LHCN-M2 (cell line): ENCODE measurements around the gene PTGFRN. TPM values are rescaled to one million over a fixed set of nuclear protein-coding genes. Genes with fewer than 3 reads are reported as not detected.

ENCODE experiments used
- DNase-seq: peaks from one replicate; pipeline ENCODE4 v3.0.0-alpha.2; 2012; ENCODE audit warnings: low read depth
- total RNA-seq: library from RNA; depleted of rRNA; stranded (reverse); fragments of >200 nt; gene quantifications from 2 replicates; pipeline ENCODE4 v1.2.3, GENCODE V29; 2014

PTGFRN gene
- total RNA-seq, 1 experiment from 2014 or later = 61.7 TPM

DNA sequence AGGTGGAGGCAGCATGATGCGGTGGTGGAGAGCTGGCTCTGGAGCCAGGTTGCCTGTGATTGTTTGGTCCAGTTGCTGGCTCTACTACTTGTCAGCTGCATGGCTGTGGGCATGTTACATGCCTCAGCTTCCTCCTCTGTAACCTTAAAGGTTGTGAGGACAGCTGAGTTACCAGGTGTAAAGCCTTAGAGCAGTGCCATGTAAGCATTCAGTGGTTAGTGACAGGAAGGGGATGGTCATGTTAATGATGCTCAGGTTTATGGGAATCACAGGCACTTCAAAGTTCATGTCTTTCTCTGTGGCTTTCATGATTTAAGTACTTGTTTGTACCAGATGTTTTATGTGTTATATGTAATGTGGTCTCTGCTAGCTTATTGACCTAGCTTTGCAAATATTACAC, 32.6 kb downstream of the PTGFRN start:
- no peak for DNase-seq

DNA sequence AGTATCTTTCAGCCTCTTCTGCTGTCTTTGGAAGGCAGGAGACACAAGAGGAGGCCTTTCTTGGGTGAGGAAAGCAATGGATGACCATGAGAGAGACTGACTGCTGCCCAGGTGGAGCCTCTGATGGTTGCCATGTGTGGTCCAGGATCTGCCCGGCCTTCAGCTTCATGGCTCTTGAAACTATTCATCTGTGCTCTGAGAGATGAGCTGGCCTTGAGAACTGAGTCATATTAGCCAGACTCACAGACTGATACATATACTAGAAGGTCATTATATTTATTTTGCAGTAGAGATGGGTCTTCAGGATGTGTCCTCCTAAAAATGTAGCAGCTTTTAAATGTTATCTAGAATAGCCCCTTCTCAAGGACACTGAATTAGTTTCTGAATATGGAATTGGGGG, 33.7 kb downstream of the PTGFRN start:
- peak; percentile 23 for DNase-seq

DNA sequence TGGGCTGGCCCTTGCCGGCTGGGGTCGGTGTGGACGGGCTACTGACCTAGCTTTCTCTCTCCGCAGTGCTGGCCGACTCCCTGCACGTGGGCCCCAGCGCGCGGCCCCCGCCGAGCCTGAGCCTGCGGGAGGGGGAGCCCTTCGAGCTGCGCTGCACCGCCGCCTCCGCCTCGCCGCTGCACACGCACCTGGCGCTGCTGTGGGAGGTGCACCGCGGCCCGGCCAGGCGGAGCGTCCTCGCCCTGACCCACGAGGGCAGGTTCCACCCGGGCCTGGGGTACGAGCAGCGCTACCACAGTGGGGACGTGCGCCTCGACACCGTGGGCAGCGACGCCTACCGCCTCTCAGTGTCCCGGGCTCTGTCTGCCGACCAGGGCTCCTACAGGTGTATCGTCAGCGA, 34.9 kb downstream of the PTGFRN start:
- no peak for DNase-seq

DNA sequence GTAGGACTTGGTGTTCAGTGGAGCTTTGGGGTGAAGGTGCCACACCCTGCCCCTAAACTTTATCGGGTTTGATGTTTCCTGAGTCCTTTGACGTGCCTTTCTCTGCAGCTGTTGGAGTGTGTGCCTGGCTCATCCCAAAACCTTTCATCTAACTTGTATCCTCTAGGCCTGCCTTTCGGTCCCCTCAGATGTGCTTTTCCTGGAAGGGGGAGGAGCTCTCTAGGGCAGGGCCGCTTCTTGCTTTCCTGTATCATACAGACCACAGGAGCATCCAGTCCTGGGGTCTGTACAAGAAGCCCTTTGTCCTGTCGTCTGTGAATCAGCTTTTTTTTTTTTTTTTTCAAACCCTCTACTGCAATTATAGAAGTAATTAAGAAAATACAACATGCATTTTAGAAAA, 35.7 kb downstream of the PTGFRN start:
- DNase-seq = no peak

DNA sequence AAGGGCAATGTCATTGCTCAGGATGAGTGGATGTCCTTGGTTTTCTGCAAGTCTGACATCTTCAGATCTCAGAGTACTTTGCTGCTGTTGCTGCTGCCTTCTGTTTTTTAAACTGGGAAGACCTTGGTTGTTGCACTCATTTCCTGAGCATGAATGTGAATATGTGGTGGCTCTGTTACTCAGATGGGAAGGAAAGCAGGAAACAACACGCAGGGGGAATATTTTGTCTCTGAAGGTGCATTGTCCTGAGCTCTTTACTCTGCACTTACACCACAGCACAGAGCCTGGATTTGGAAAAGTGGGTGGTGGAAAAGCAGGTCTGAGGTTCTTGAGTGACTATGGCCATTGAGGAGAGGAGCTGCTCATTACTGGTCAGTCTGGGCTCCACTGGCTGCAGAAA, 36.3 kb downstream of the PTGFRN start:
- no peak for DNase-seq

DNA sequence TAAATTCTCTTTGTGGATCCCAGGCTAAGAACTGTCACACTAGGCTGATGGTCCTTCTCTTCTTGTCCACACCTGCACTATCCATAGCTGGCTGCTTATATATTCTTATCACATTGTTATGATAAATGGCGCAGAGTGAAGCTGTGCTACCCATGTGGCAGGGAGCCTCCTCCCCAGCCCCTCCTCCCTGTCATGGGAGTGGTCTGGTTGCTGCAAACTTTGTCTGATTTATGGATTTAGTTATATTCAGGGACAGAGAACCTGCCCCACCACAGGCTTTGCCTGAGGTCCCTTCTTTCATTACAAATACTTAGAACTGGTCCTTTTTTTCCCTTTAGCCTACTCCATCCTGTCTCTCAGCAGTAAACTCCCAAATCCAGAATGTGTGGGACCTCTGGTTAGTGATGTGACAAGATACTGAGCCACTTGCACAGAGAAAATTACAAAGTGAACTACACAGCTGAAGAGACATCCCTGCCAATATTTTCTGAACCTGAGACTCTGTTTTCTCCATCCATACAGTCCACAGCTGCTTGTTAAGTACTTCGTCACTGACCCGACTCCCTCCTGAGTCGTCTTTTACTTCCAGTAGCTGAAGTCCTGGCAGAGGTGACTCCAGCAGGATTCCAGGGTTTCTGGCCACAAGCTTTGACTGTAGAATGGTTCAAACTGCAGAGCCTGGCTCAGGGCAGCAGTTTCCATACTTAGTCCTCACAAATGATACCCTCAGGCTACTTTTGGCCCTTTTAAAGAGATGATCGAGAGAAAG, 37.6 kb downstream of the PTGFRN start:
- no peak for DNase-seq

DNA sequence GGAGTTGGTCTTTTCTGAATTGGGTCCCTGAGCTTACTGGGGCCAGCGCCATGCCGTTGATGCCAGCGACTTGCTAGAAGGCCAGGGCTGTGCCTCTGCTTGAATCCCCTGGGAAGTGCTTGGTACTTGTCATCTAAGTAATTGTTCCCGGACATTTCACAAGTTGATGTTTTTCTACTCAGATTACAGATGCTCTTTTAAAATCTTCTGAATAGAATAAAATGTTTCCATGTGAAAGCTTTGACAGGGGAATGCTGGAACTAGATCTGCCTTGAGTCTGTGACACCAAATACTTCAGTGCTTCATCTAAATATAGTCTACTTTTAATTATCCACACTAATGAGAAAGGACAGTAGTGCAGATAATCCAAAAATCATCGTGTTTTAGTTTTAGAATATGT, 38.3 kb downstream of the PTGFRN start:
- no peak for DNase-seq

DNA sequence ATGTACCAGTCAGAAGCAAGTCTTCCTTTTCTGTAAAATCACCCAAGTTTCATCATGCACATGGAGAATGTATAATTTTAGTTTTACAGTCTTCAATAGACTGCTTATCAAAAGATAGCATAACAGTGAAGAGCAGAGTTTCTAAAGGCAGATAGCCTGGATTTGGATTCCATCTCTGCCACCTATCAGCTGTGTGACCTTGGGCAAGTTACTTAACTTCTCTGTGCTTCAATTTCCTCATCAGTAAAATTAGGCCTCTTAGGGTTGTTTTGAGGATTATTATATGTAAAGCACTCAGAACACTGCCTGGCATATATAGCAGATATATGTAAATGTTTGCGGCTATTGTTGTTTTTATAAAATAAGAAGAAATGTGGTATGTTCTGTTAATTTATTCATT, 38.9 kb downstream of the PTGFRN start:
- no peak for DNase-seq

DNA sequence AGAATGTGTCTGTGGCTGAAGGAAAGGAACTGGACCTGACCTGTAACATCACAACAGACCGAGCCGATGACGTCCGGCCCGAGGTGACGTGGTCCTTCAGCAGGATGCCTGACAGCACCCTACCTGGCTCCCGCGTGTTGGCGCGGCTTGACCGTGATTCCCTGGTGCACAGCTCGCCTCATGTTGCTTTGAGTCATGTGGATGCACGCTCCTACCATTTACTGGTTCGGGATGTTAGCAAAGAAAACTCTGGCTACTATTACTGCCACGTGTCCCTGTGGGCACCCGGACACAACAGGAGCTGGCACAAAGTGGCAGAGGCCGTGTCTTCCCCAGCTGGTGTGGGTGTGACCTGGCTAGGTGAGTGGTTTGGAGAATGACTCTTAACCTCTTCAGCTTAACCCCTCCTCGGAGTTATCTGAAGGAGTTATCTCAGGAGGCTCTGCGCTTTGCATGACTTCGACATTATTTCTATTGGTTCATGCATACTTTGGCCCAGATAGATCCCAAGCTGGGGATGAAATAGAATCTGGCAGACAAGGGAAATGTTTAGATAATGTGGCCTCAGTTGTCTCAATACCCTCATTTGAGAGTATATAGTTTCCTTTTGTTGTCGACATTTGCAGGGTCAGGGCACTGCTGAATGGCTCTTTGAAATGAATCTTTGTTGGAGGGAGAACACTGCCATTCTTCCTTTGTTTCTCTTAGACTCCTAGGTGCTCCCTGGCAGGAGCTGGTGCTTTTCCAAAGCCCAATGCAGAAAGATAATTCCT, 39.7 kb downstream of the PTGFRN start:
- DNase-seq = no peak

DNA sequence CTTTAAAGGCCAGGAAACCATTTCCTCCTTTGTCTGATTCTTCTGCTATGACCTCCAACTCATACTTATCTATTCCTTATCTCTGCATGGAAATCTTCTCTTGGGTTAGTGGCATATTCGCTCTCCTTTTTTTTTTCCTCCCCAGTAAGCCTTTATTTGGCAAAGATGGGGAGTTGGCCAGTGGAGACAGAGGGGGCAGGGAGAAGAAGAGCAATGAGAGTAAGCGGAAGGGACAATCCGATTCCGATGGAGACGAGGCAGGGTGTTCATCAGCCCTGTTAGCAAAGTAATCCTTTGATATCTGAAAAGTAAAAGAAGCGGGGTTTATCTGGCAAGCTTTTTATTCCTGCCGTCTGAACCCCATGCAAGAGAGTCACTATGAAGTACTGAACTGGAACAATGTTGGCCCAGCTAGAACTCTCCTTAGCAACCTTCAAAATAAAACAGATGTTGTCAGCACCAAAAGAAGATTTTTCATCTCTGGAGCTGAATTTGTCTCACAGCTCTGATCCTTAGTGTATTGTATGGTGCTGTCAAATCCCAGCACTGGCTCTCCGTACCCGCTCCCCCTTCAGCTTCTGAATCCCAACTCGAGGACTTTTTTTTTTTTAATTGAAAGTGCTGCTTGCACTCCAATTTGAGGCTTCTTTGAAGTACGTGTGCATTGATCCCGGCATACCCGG, 40.9 kb downstream of the PTGFRN start:
- DNase-seq = peak; percentile 21

DNA sequence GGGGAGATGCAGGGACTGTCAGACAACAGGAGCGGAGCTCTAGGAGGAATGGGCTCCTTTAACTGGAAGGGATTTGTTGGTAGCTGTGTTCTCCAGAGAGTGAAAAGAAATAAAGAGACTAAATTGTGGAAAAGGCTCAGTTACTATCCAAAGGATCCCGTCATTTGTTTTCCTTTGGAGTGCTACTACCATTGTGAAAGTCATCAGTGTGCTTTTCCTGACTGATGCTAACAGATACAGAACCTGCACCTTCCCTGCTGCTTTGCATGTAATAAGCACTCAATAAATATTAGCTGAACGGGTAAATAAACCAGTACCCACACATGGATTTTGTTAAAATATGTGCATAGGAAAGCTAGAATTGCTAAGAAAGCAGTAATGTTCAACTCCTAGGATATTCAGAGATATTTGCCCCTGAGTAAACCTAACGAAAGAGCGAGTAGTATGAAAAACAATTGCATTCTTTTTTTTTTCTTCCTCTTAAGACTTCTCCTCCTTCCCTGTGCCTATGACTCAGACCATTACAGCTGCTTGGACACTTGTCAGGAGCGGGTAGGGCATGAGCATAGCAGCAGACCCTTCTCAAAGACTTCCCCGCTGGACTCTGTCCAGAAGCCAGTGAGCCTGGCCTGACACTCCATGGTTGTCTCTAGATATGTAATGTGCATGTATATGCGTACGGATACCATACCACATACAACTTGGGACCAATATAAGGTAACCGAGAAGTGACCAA, 41.7 kb downstream of the PTGFRN start:
- peak; percentile 95 for DNase-seq

DNA sequence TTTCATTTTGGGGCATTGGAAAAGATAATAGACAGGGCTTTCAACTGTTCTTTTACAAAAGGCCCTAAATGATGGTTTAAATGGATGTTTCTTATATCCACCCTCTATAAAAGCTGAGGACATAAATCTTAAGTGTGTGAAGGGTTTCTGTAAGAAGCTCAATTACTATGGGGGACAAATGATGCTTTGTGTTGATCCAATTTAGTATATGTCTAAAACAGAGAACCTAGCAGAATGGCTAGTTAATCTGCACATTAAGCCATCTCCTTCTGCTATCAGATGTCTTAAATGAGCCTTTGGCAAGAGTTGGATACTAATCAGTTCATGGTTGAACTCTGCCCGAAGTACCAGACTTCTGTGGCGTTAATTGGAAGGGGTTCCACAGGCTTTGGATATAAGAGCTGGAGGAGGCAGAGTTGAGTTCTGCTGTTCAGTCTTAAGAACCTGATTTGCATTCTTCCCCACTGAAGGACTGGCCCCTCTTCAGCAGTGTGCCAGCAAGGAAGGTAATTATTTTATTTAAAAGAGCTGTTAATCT, 43.1 kb downstream of the PTGFRN start:
- no peak for DNase-seq

DNA sequence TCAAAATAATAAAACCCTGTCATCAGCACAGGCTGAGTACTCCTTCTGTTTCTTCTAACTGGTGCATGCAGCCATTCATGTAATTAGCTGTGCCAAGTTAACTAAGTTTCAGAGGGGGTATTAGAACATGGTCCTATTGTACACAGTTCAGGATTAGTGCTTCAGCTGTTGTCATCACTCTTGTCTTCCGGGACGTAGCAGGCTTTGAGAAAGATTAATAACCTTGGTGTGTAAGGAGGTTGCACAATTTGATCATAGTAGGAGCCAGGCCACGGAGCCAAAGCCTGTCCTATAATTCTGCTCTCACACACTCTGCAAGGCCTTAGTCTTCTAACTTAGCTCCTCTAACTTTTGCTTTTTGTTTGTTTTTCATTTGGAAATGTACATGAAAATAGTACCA, 44.7 kb downstream of the PTGFRN start:
- peak; percentile 89 for DNase-seq

DNA sequence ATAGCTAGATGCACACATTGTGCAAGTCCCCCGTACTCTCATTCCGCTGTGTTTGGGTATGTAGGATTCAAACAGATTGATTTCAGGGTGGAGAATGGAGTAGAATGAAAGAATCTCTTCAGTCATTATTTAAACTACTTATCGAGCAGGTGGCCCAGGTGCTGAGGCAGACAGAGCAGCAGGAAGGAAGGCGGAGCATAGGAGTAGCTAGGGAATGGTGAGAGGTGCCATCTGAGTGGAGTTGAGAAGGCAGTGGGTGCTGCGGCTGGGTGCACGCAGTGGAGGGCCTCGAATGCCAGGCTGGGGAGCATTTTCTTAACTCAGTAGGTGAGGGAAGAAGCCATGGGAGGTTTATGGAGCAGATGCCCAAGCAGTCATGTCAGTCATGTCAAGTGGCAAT, 46.7 kb downstream of the PTGFRN start:
- no peak for DNase-seq

DNA sequence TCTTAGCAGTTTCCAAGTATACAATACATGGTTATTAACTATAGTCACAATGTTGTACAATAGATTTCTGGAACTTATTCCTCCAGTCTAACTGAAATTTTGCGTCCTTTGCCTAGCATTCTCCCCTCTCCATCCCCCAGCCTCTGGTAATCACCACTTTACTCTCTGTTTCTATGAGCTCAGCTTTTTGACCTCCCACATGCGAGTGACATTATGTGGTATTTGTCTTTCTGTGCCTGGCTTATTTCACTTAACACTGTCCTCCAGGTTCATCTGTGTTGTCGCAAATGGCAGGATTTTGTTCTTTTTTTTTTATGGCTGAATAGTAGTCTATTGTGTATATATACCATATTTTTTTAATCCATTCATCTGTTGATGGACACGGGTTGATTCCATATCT, 47.9 kb downstream of the PTGFRN start:
- DNase-seq = no peak

DNA sequence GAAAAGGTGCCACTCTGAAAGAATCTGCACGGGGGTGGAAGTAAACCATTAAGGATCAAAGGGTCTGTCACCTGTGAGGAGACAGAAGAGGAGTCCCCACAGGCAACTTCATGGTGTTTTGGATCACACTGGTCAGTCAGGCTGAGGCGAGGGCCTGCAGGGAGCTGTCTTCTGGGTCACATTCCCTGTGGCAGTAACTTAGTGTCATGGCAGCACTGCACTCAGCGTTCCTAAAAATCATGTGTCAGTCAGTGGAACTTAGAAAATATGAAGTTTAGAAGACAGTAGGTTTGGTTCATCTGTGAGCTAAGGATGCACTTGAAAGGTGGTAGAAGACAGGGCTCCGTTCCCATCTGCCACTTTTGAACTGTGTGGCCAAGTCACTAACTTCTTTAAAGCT, 48.4 kb downstream of the PTGFRN start:
- no peak for DNase-seq

DNA sequence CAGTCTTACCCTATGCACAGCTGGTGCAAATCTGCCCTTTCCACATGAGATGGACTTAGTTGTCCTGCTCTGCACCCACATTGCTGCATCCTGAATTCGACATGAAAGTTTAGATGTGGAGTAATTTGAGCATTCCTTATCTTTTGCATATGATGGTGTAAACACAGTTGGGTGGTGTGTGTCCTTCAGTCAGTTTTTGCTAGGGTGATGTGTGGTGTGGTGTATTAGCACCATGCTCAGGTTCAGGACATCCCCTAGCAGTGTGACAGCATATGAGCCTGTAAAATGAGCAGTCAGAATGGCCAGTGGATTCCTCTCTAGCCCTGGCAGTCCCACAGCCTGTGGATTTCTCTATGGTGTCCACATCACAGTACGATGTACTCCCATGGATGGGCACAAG, 49.3 kb downstream of the PTGFRN start:
- DNase-seq = no peak

DNA sequence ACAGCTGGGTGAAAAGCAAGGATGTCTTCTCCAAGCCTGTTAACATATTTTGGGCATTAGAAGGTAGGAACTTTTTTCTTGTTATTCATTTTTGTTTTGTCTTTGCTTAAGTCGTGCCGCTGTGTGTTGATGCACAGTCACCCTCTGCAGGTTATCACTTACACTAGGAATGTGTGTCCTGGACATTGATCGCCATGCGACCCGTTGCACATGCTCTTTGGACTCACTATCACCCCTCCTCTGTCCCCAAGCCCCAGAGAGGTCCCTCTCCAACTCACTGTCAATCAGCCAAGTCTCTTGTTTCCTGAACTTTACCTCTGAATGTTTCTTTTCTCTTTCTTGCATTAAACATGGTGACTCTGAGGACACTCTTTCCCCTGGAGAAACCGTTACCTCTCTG, 51.9 kb downstream of the PTGFRN start:
- no peak for DNase-seq

DNA sequence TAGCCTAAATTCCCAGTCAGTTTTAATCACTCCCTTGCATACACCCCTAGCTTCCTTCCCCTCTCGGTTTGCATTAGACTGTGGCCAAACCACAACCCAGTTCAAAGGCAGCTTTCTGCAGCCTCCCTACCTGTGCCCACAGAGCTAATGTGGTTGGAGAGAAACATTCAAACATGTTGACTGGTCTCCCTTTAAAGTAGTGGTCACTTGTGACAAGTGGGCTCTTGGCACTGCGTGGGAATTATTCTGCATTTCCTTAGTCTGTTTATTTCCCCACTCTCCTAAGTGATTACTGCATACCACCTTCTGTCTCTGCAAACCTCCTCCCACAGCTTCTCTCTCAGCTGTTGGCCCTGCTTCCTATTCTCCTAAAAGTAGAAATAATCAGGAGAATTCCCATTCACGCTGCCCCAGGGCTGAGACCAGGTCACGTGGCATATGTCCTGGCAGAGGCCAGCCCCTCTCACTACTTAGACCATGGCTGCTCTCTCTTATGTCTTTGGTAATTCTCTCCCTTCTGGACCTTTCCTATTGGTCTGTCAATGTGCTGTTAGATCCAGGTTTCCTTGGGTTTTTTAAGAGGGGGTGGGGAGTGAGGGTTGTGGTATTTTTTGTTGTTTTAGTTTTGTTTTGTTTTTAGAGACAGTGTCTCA, 53.4 kb downstream of the PTGFRN start:
- no peak for DNase-seq

DNA sequence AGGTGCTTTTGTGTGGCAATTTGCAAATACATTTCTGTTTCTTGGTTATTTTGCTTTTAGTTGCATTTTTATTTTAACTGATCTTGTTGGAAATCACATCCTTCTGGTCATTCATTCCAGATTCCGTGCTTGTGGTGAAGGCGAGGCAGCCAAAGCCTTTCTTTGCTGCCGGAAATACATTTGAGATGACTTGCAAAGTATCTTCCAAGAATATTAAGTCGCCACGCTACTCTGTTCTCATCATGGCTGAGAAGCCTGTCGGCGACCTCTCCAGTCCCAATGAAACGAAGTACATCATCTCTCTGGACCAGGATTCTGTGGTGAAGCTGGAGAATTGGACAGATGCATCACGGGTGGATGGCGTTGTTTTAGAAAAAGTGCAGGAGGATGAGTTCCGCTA, 57.1 kb downstream of the PTGFRN start:
- DNase-seq = no peak

DNA sequence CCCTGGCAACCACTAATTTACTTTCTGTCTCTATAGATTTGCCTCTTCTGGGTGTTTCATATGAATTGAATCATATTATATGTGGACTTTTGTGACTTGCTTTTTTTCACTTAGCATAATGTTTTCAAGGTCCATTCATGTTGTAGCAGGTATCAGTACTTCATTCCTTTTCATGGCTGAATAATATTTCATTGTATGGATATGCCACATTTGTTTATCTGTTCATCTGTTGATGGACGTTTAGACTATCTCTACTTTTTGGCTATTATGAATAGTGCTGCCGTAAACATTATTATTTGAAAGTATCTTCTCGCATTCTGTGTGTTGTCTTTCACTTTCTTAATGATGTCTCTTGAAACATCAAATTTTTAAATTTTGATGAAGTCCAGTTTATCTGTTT, 59.0 kb downstream of the PTGFRN start:
- DNase-seq = no peak
